GM12878 (cell line): ENCODE data around the gene ZDHHC1. TPM values are rescaled to one million over a fixed set of nuclear protein-coding genes. Genes with fewer than 3 reads are reported as not detected.

Source experiments
- ATAC-seq: fragments of 200-7000 bp; cut with Tn5 transposase; 3 replicates; pipeline ENCODE4 v1.9.1; 2020; ENCODE audit warnings: mild to moderate bottlenecking, moderate library complexity
- BruUV-seq: library from RNA; stranded (reverse); fragments of 400-500 nt; replicated peaks from 2 replicates; lab custom pipeline; 2021; lab: Mats Ljungman, UMichigan
- CTCF ChIA-PET: fragments of 300-600 bp; sonication (Branson Sonifier 250); formaldehyde crosslinking; extraction: SDS; loops from one replicate; lab custom pipeline; 2021; ENCODE audit warnings: inconsistent platforms; lab: Yijun Ruan, JAX
- POLR2A ChIA-PET: fragments of 350-600 bp; formaldehyde crosslinking; extraction: SDS; loops from one replicate; lab custom pipeline; 2021; ENCODE audit warnings: inconsistent platforms; lab: Charles Lee
- RAD21 ChIA-PET: fragments of 300-600 bp; sonication (Branson Sonifier 250); formaldehyde crosslinking; loops from one replicate; lab custom pipeline; 2023; ENCODE audit warnings: antibody characterized with exemption; ENCODE audit not compliant: unreplicated experiment; lab: Charles Lee
- SMC1A ChIA-PET: fragments of 300-600 bp; sonication (Branson Sonifier 250); formaldehyde crosslinking; loops from one replicate; lab custom pipeline; 2023; ENCODE audit not compliant: unreplicated experiment, uncharacterized antibody; lab: Charles Lee
- DNase-seq: peaks from one replicate; pipeline ENCODE4 v3.0.0-alpha.2; 2011; ENCODE audit warnings: low read depth, low spot score
- FAIRE-seq: peaks from 3 replicates; lab custom pipeline; 2011; peaks lifted over from hg19 to GRCh38; lab: Jason Lieb, UNC
- H2AFZ ChIP-seq: 2 replicates; pipeline ENCODE4 v1.6.0; 2011; ENCODE audit warnings: low read depth, low read length, control low read depth; ENCODE audit not compliant: control insufficient read depth
- H3K27ac ChIP-seq: 2 replicates; pipeline ENCODE4 v1.5.1; 2011; ENCODE audit warnings: control low read depth; ENCODE audit not compliant: control insufficient read depth, insufficient read depth
- H3K27me3 ChIP-seq, 2 experiments: replicated peaks in 1 of 2; 2 replicates each; pipeline versions ENCODE4 v1.6.0 to v1.6.1; 2011; ENCODE audit warnings: low read length in 1 of 2; ENCODE audit not compliant: control insufficient read depth in 2 of 2, insufficient read depth in 2 of 2
- H3K36me3 ChIP-seq, 2 experiments: 2 replicates each; pipeline ENCODE4 v1.5.1; 2011; ENCODE audit warnings: low read length in 1 of 2; ENCODE audit not compliant: control insufficient read depth in 2 of 2, insufficient read depth in 2 of 2
- H3K4me1 ChIP-seq: 2 replicates; pipeline ENCODE4 v1.6.1; 2011; ENCODE audit warnings: mild to moderate bottlenecking, low read length, moderate library complexity, mixed read lengths; ENCODE audit not compliant: control insufficient read depth, insufficient read depth
- H3K4me2 ChIP-seq: 2 replicates; pipeline ENCODE4 v1.6.0; 2011; ENCODE audit warnings: control low read depth; ENCODE audit not compliant: control insufficient read depth, insufficient read depth
- H3K4me3 ChIP-seq: fragments of 200-600 bp; sonication (generic); 2 replicates; pipeline ENCODE4 v1.5.1; 2016
- H3K79me2 ChIP-seq: 2 replicates; pipeline ENCODE4 v1.6.0; 2011; ENCODE audit warnings: low read length; ENCODE audit not compliant: control insufficient read depth, insufficient read depth
- H3K9ac ChIP-seq: 2 replicates; pipeline ENCODE4 v1.8.0; 2011; ENCODE audit warnings: low read length, control low read depth, mixed read lengths; ENCODE audit not compliant: control insufficient read depth, insufficient read depth
- H3K9me3 ChIP-seq: replicated peaks from 3 replicates; pipeline ENCODE4 v1.5.1; 2011; ENCODE audit warnings: mild to moderate bottlenecking, low read length; ENCODE audit not compliant: control insufficient read depth, insufficient read depth
- H4K20me1 ChIP-seq: 2 replicates; pipeline ENCODE4 v1.6.0; 2011; ENCODE audit not compliant: control insufficient read depth, insufficient read depth
- BCLAF1 ChIP-seq: fragments of 450-650 bp; IDR thresholded peaks from 2 replicates; pipeline ENCODE4 v1.6.1; 2017; ENCODE audit warnings: antibody characterized with exemption, mild to moderate bottlenecking, moderate library complexity
- CBFB ChIP-seq: IDR thresholded peaks from 2 replicates; pipeline ENCODE4 v1.6.1; 2016; ENCODE audit warnings: antibody characterized with exemption, low read depth
- DPF2 ChIP-seq: fragments of 450-650 bp; IDR thresholded peaks from 2 replicates; pipeline ENCODE4 v1.6.1; 2017; ENCODE audit warnings: mild to moderate bottlenecking
- EED ChIP-seq: sonication (generic); IDR thresholded peaks from 2 replicates; pipeline ENCODE4 v1.6.1; 2016; ENCODE audit warnings: antibody characterized with exemption, low read depth
- EGR1 ChIP-seq, 2 experiments: IDR thresholded peaks; 1 replicate in 1 of 2; 2 replicates in 1 of 2; pipeline ENCODE4 v1.6.1; 2011 to 2012; ENCODE audit warnings: low read depth in 2 of 2, low read length in 2 of 2, borderline replicate concordance in 1 of 2, mild to moderate bottlenecking in 1 of 2, moderate library complexity in 1 of 2
- HDAC6 ChIP-seq: fragments of 200-600 bp; sonication (generic); IDR thresholded peaks from one replicate; pipeline ENCODE4 v1.8.0; 2017; ENCODE audit warnings: antibody characterized with exemption; ENCODE audit not compliant: unreplicated experiment
- MYC ChIP-seq: IDR thresholded peaks from 2 replicates; pipeline ENCODE4 v1.6.1; 2011; ENCODE audit warnings: mild to moderate bottlenecking, low read length, moderate library complexity, inconsistent platforms; ENCODE audit not compliant: insufficient read depth, insufficient replicate concordance, insufficient read length, severe bottlenecking
- NFYB ChIP-seq: IDR thresholded peaks from 2 replicates; pipeline ENCODE4 v1.6.1; 2011; ENCODE audit warnings: low read depth, mild to moderate bottlenecking, low read length, improper control_type of control experiment, moderate library complexity; ENCODE audit not compliant: insufficient read depth
- NR2F1 ChIP-seq: fragments of 450-650 bp; conservative IDR thresholded peaks from 2 replicates; pipeline ENCODE4 v1.6.1; 2017; ENCODE audit warnings: mild to moderate bottlenecking
- RAD51 ChIP-seq: fragments of 450-650 bp; IDR thresholded peaks from 2 replicates; pipeline ENCODE4 v1.6.1; 2016; ENCODE audit warnings: moderate library complexity, mild to moderate bottlenecking, inconsistent platforms
- RFX5 ChIP-seq: IDR thresholded peaks from 2 replicates; pipeline ENCODE4 v1.6.1; 2011; ENCODE audit warnings: low read depth, low read length, improper control_type of control experiment
- SMAD5 ChIP-seq: IDR thresholded peaks from 2 replicates; pipeline ENCODE4 v1.6.1; 2016; ENCODE audit warnings: antibody characterized with exemption, low read depth
- SRF ChIP-seq, 2 experiments: IDR thresholded peaks; 2 replicates each; pipeline ENCODE4 v1.6.1; 2011; ENCODE audit warnings: low read depth in 2 of 2, low read length in 2 of 2, mild to moderate bottlenecking in 1 of 2, moderate library complexity in 1 of 2
- TARDBP ChIP-seq: IDR thresholded peaks from 2 replicates; pipeline ENCODE4 v1.6.1; 2016; ENCODE audit warnings: borderline replicate concordance
- WRNIP1 ChIP-seq: IDR thresholded peaks from 2 replicates; pipeline ENCODE4 v1.6.1; 2011; ENCODE audit warnings: low read depth, low read length, improper control_type of control experiment, borderline replicate concordance
- ZBED1 ChIP-seq: IDR thresholded peaks from 2 replicates; pipeline ENCODE4 v1.6.1; 2016; ENCODE audit warnings: borderline replicate concordance
- WGBS: methylation state at CpG from one replicate; pipeline ENCODE4 v1.1.6; 2016; ENCODE audit warnings: low lambda C conversion rate; ENCODE audit not compliant: insufficient replicate concordance, insufficient coverage; ENCODE audit errors: missing lambda C conversion rate; 5-methylcytosine and 5-hydroxymethylcytosine counted together
- in situ Hi-C: fragments of 300-500 bp; cut with MboI; formaldehyde crosslinking; loops from 9 replicates; pipeline ENCODE4 v1.14.3; 2018; ENCODE audit warnings: mixed read lengths
- intact Hi-C: fragments of 100-400 bp; cut with micrococcal nuclease; formaldehyde crosslinking; loops from one replicate; pipeline ENCODE4 v1.14.2; 2022; ENCODE audit not compliant: unreplicated experiment
- polyA plus RNA-seq, 11 experiments: library from polyadenylated mRNA; depleted of rRNA in 4 of 11; unstranded in 6 of 11; stranded (reverse) in 5 of 11; fragments of >200 nt; fragmentation: Nextera tagmentation in 4 of 11; fragmentation: Illumina TruSeq in 1 of 11; extraction: Ambion mirVana in 4 of 11; extraction: Trizol in 1 of 11; gene quantifications; 1 replicate in 1 of 11; 2 replicates in 10 of 11; pipeline versions ENCODE4 v1.2.1 to v1.2.3, GENCODE V29; 2011 to 2016; ENCODE audit warnings: inconsistent platforms in 2 of 11, missing spikeins in 2 of 11, low read depth in 1 of 11
- total RNA-seq, 4 experiments: library from RNA; depleted of rRNA in 3 of 4; stranded (reverse); fragments of >200 nt in 3 of 4; fragmentation: Illumina TruSeq in 1 of 4; extraction: Trizol in 1 of 4; gene quantifications; 2 replicates each; pipeline versions ENCODE4 v1.2.1 to v1.2.3, GENCODE V29; 2013 to 2021
- TF ChIP-seq, protein P1 (sequence below): fragments of 450-650 bp; IDR thresholded peaks from 2 replicates; pipeline ENCODE4 v1.6.1; 2017; ENCODE audit warnings: low read depth, mild to moderate bottlenecking, moderate library complexity

ZDHHC1 gene
- total and polyA plus RNA-seq, 10 of the 15 experiments (the other 5 are each of a cell fraction or from before 2014, with no cell fraction given): 0.07 to 1.2 (median 0.66) TPM; not detected in 2

DNA sequence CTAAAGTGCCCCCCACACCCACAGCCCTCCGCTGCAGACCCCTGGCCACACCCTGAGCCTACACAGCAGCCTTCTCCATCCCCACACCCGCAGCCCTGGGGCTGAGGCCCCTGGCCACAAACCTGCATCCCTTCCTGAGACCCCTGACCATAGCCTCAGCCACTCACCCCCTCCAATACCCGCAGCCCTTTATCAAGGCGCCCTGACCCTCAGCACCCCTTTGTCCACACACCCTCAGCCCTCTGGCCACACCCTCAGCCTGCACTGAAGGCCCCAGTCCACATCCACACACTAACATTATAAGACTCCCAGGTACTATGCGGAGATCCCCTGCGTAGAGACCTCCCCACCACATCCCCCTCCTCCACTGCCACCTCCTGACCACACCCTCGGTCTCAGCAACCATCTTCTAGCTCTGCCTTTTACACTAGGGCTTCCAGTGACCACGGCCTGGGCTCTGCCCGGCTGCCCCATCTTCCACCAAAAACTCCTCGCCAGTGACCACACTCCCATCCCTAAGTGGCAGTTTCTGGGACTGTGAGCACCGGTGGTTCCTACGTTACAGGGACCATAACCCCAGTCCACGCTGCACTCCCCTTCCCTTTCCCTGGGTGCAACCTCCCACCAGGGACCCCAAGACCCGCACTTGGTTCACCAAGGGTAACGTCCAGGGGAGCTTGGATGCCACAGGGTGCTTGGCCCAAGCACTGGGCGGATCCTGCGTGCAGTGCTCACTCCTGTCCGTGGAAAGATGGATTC, 23.8 kb downstream of the ZDHHC1 start:
- Histone ChIP-seq H2AFZ (no peak overlapping the region), H3K4me3 (no peak overlapping the region), H3K27me3 (peaks cover 6 to 17% of the 10 kb centered on the region in 2 experiments)
- SMC1A ChIA-PET: interaction anchor here (0.9 kb wide), 1 partner anchor 132 kb away, joined by 3 read pairs; no protein-coding TSS in a partner anchor
- in situ Hi-C loops: no loop called here
- TF ChIP-seq EED (no peak), EGR1 (IDR thresholded peaks at IDR 0.05; ENCODE audit: borderline replicate concordance in 1 of 2, low read depth in 2 of 2, low read length in 2 of 2) (no peak), RAD51 (no peak), CBFB (no peak), SMAD5 (no peak), TARDBP (no peak), SRF (IDR thresholded peaks at IDR 0.05; ENCODE audit: low read depth in 2 of 2, low read length in 2 of 2) (no peak), RFX5 (no peak), HDAC6 (no peak), BCLAF1 (no peak), WRNIP1 (no peak), NFYB (no peak), DPF2 (no peak), ZBED1 (no peak), MYC (no peak), NR2F1 (no peak)
- TF ChIP-seq, protein P1, sequence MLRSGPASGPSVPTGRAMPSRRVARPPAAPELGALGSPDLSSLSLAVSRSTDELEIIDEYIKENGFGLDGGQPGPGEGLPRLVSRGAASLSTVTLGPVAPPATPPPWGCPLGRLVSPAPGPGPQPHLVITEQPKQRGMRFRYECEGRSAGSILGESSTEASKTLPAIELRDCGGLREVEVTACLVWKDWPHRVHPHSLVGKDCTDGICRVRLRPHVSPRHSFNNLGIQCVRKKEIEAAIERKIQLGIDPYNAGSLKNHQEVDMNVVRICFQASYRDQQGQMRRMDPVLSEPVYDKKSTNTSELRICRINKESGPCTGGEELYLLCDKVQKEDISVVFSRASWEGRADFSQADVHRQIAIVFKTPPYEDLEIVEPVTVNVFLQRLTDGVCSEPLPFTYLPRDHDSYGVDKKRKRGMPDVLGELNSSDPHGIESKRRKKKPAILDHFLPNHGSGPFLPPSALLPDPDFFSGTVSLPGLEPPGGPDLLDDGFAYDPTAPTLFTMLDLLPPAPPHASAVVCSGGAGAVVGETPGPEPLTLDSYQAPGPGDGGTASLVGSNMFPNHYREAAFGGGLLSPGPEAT: no peak
- TF ChIP-seq, all 136 proteins: peak for 0
- Histone ChIP-seq H3K36me3 (no peaks in the 10 kb centered on the region), H3K4me1 (no peaks in the 10 kb centered on the region), H3K9me3 (no peaks in the 10 kb centered on the region), H3K9ac (no peak overlapping the region), H4K20me1 (no peaks in the 10 kb centered on the region), H3K4me2 (no peak overlapping the region), H3K27ac (no peak overlapping the region), H3K79me2 (no peaks in the 10 kb centered on the region)
- intact Hi-C loops: no loop called here
- ChIA-PET RAD21 (no interaction called here), CTCF (interaction anchor here (0.6 to 1.3 kb wide), 2 partner anchors 111 to 171 kb away, joined by 3 read pairs; no protein-coding TSS in a partner anchor), POLR2A (no interaction called here)
- BruUV-seq: no TSS peak
- 64% methylated on average over 18 of the region's 18 CpGs for WGBS
- ATAC-seq (no peak), FAIRE-seq (no peak), DNase-seq (no peak)
